Skin of body (tissue), 2 donors: Measurements from ENCODE around the gene PARP6. TPM values are rescaled to one million over a fixed set of nuclear protein-coding genes. Genes with fewer than 3 reads are reported as not detected.

ENCODE experiments used
- DNase-seq: peaks from one replicate; lab custom pipeline; 2025; lab: John Stamatoyannopoulos, UW
- total RNA-seq: library from RNA; depleted of rRNA; stranded (reverse); fragments of >200 nt; gene quantifications from one replicate; pipeline ENCODE4 v1.2.3, GENCODE V29; 2014

PARP6 gene
- total RNA-seq, 1 donor from 2014 or later, result 35.0 TPM

DNA sequence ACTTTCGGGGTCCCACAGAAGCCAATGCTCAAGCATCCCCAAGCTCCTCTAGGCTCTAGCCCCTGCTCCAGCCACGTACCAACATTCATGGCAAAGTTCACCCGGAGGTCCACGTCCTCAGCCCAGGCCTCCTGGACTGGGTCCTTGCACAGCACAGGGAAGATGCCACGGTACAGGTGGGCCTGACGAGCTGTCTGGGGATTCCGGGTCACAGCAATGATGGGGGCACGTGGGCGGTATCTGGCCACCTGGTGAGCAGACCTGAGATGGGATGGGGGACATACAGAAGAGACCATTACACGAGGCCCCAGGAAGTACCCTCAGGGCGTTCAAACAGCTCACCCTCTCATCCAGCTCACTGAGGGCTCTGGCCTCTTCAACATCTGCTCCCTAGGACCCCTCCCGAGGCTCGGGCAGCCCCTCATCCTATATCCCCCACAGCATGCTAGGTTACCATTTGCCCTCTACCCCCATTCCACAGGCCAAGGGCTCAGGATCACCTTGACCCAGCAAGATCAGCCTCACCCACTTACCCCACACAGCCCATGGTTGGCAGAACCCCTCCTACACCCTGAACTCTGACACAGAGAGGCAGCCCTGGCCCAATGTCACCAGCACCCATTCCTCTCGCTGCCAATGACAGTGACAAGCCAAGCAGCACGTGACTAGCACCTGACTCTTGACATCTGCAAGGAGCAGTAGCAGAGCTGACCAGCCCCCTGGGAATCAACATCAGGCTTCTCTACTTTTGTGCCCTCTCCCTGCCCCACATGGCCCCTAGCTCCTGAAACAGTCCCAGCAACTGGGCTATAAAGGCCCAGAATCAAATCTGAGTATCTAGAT, 71.7 kb downstream of the PARP6 start:
- no peak for DNase-seq

DNA sequence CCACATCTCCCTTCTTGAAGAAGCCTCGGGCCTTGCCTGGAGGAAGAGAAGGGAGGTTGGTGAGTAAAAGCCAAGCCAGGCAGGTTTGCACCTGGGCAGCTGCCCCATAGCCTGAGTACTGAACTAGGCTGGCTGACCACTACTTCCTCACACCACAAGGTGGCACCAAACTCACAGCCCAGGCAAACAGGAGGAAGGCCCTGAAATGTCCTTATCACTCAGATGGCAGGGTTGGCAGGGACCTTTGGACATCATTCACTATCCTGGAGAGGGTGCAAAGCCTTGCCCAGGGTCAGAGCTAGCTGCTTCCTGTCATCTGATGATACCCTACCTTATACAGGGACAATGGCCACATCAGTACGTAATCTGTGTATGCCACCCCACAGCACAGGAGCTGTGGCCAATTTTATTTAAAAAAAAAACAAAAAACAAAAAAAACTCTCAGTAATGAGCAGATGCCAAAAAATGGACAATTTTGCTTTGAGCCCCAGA, 72.6 kb downstream of the PARP6 start:
- DNase-seq, result peak; percentile 31

DNA sequence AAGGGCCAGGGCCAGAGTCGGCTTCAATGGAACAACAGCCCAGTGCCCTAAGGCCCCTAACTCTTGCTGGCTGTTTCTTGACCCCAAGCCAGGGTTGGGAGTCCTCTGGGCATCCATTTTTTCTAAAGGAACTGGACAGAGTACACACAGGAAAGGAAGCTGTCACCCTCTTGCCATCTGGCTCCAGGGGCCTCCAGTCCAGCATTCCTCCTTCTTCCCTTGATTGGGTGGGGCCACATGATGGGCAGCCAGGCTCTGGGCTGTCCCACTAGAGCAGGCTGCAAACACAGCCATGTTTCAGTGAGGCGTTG, 73.2 kb downstream of the PARP6 start:
- no peak for DNase-seq

DNA sequence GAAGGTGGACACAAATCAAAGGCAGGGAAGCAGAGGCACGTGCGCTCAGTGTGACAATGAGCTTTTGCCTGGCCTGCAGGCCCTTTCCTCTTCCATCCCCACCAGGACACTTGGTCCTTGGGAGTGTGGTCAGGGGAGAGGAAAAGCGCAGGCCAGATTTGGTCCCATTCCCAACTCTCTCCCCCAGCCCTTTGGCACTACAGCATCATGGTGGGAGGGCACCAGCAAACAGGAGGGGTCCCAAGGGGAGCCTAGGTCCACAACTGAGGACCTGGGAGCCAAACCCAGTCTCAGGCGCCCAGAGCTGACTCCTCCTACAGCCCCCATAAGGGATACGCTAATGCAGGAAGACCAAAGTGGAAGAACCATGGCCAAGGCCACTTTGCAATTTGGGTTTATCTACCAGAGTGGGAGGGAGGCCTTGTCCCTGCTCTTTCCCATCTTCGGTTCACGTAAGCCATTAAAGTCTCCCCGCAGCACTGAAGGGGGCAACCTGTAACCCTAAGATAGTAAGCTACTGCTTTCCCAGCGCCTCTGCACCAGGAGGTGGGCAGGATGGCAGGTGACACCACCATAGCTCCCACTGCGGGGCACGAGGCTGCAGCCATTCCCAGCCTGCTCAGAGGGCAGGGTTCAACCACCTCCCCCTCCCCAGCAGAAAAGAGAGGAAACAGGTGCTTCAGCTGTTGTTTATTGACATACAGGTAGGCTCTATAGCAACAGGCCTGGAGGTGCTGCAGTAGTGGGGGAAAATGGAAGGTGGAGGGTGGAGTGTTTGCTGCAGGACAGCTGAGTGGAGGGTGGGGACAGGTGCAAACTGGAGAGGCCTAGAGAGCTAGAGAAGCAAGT, 73.8 kb downstream of the PARP6 start:
- DNase-seq, result no peak

DNA sequence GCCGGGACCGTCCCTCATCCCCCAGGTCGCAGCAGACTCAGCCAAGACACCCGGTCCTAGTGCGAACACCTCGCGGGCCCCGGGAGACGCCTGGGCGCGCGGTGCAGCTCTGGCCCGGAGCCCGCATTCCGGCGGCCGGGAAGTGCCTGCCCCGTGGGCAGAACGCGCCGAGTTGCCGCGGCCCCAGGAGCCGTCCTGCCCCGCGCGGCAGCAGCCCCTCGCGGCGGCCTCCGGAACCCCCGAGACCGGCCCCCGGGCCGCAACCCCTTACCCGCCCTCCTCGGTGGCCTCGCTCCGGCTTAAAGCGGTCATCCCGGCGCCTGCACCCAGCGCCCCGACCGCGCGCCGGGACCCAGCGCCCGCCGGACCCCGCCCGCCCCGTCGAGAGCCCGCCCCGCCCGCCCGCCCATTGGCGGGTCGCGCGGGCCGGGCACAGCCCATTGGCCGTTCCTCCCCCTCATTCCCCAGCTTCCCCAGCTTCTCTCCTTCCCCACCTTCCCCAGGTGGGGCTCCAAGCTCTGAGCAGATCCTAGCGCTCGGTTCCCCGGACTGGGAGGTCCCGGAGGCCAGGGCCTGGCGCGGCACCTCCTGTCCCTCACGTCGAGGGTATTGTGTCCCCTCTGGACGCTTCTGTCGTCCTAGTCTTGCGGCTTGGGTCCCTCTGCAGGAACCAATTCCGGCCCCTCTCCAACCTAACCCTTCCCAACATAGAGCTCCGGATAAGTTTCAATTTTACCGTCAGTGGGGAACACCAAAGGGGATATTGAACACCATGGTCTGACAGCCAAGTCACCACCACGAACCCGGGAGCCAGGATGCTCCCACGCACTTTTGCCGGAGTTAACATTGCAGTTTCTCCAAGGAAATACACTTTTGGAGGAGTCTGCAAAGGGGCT, 74.6 kb downstream of the PARP6 start, which contains the start of gene GRAMD2A:
GRAMD2A (minus strand) TSS at position 328 of the 896 bp plus-strand sequence.
- DNase-seq, result no peak

DNA sequence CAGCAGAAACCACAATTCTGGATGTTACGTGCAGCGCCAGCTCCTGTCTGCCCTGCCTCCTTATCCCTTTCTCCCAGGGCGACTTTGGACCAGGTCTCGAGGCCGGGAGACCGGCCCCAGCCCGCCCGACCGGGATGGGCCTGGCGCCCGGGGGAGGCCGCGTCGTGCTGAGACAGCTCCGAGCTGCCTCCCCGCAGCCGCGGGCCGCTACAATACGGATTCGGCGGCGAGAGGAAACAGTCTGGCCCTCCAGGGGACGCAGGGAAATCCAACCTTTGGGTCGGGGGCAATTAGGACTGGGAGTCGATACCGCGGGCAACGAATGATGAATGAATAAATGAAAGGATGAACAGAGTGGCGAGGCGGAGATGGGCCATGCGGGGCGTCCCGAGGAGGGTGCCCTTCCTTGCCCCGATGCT, 75.3 kb downstream of the PARP6 start:
- DNase-seq, result no peak

DNA sequence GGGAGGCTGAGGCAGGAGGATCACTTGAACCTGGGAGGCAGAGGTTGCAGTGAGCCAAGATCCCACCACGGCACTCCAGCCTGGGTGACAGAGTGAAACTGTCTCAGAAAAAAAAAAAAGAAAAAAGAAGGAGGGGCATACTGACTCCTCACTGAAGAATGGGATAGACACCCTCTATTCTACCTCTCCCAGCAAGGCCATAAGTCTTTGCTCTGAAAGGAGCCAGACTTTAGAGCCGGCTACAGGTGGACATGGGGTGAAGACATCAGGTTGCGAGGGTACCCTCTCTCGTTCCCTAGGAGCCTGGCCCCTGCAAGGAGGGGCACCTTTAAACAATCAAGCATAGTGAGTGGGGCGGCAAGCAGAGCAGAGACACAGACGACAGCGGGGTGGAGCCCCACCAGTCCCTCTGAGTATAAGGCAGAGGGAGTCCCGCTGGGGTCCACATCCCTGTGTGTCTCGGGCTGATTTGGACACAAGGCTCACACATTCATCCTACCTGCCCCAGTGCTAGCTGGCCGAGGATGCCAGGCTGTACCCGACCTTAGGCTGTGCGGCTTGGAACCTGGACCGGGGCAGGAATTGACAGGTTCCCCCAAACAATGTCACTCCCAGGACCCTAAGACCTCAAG, 75.8 kb downstream of the PARP6 start:
- no peak for DNase-seq

DNA sequence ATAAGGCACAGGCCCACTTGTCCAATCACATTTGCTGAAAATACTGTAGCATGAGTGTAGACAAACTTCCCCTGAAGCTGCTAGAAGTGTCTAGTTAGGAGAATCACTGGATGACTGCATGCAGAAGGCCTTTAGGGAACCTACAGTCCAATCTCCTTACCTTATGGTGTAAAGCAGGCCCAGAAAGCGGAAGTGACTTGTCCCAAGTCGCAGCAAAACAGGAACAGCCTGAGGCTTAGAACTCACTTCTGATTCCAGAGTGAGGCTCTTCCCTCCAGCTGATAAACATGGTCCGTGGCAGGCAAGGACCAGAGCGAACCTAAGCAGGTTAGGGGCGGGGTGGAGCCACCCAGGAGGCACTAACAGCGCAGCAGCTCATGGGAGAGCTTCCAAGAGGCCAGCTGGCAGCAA, 77.2 kb downstream of the PARP6 start:
- no peak for DNase-seq

DNA sequence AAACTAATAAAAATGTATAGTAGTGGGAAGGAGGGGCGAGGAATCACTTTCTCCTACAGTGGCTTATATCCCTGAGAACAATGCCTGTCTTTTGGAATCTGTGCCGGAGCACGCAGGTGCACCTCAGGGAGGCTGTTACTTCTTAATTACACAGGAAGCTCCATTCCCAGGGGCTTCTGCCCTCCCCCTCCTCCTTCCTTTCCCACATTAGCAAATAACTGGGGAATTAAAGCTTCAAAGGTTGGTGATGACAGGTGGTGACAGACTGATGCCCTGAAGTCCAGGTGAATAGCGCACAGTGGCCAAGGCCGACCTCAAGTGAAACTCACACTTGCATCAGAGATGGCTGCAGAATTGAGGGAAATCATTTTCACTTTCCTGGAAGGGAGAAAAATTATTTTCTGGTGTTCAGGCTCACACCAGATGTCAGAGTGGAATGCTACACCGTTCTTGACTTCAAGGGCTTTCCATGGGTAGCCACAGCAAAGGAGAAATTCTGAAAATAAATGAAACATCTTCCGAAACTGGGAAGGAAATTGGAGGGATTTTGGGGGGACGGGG, 78.4 kb downstream of the PARP6 start:
- no peak for DNase-seq

DNA sequence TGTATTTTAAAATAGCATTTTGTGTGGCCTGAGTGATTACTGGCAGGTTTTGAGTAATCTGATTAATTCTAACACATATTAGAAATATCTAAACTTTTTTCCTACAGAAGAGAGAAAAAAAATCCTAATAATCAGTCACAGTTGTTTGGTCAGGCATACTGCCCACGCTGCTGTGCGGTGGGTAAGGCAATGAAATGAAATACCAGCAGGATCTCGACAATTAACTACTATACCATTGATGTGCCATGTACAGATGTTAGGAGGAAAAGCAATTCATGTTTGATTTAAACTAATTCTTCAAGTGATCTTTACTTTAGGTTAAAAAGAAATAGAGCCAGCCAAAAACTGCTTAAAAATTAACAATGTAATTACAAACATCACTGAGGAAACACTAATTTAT, 79.9 kb downstream of the PARP6 start:
- no peak for DNase-seq

Other genes starting within 250 kb of the PARP6 start
- 73.8 TPM for gene MYO9A, start 154.4 kb downstream of the PARP6 start, total RNA-seq
- 1.7 TPM for gene SENP8, start 154.2 kb downstream of the PARP6 start, total RNA-seq
- 0.39 TPM for gene GRAMD2A, start 74.8 kb downstream of the PARP6 start, total RNA-seq
- gene PKM, start 41.4 kb downstream of the PARP6 start, total RNA-seq, result 221 TPM
- 1.3 TPM for gene CELF6, start 47.6 kb upstream of the PARP6 start, total RNA-seq
- 54.6 TPM for gene HEXA, start 103.5 kb upstream of the PARP6 start, total RNA-seq
- not detected for gene TMEM202, start 125.8 kb upstream of the PARP6 start, total RNA-seq
- gene ARIH1, start 201.8 kb upstream of the PARP6 start, total RNA-seq, result 51.8 TPM